ENCODE data around the gene SYNE2. TPM values are rescaled to one million over a fixed set of nuclear protein-coding genes. Genes with fewer than 3 reads are reported as not detected.

The SYNE2 gene
- total and polyA plus RNA-seq, 2 of the 8 experiments (the other 6 are each of a cell fraction or from before 2014, with no cell fraction given), result 32.6 to 46.1 TPM

GRCh38 chr14:63974176-63974575 is 121.4 kb downstream of the SYNE2 start (continued):
- no peak for TF ChIP-seq GTF2F1 (IDR thresholded peaks at IDR 0.05; ENCODE audit: borderline replicate concordance, low read depth, low read length)

All from H1 (cell line).